K562 (cell line): ENCODE data around the gene BCL7C. TPM values are rescaled to one million over a fixed set of nuclear protein-coding genes. Genes with fewer than 3 reads are reported as not detected.

Experiments
- ATAC-seq: fragments of 200-7000 bp; cut with Tn5 transposase; 3 replicates; pipeline ENCODE4 v1.9.1; 2020; ENCODE audit warnings: moderate library complexity
- BruUV-seq: library from RNA; stranded (reverse); fragments of 400-500 nt; replicated peaks from 2 replicates; lab custom pipeline; 2021; lab: Mats Ljungman, UMichigan
- CTCF ChIA-PET: fragments of 300-600 bp; formaldehyde crosslinking; extraction: SDS; loops from one replicate; lab custom pipeline; 2021; ENCODE audit warnings: low intra/inter-chr PET ratio; lab: Yijun Ruan, JAX
- POLR2A ChIA-PET: fragments of 300-600, 350-650 bp; sonication (Branson Sonifier 250); formaldehyde crosslinking; extraction: SDS; loops from one replicate; lab custom pipeline; 2021; ENCODE audit warnings: antibody characterized with exemption, inconsistent platforms; lab: Yijun Ruan, JAX
- DNase-seq, 4 experiments: peaks; one replicate each; pipeline versions ENCODE4 v3.0.0 to v3.0.0-alpha.2; 2011 to 2018; ENCODE audit warnings: low spot score in 3 of 4, mixed read lengths in 3 of 4; ENCODE audit errors: extremely low read depth in 1 of 4
- FAIRE-seq: peaks from 2 replicates; lab custom pipeline; 2011; peaks lifted over from hg19 to GRCh38; lab: Jason Lieb, UNC
- H2AFZ ChIP-seq: 2 replicates; pipeline ENCODE4 v1.6.0; 2011; ENCODE audit warnings: low read depth, low read length, control low read depth, inconsistent platforms
- H3K27ac ChIP-seq: fragments of 200-600 bp; 3 replicates; pipeline ENCODE4 v1.8.0; 2011; ENCODE audit warnings: low read depth, mild to moderate bottlenecking, control low read depth, inconsistent platforms, low read length, moderate library complexity, mixed read lengths; ENCODE audit errors: extremely low read depth
- H3K27me3 ChIP-seq, 2 experiments: fragments of 300-600 bp in 1 of 2; 2 replicates in 1 of 2; 3 replicates in 1 of 2; pipeline versions ENCODE4 v1.6.0 to v1.8.0; 2011; ENCODE audit warnings: inconsistent platforms in 2 of 2, low read length in 2 of 2, mild to moderate bottlenecking in 1 of 2, mixed read lengths in 1 of 2, moderate library complexity in 1 of 2; ENCODE audit not compliant: control insufficient read depth in 2 of 2, insufficient read depth in 2 of 2
- H3K36me3 ChIP-seq: fragments of 300-600 bp; 3 replicates; pipeline ENCODE4 v1.8.0; 2011; ENCODE audit warnings: mild to moderate bottlenecking, low read length, inconsistent platforms; ENCODE audit not compliant: control insufficient read depth, insufficient read depth
- H3K4me1 ChIP-seq, 2 experiments: fragments of 200-600 bp in 1 of 2; replicated peaks in 1 of 2; 2 replicates in 1 of 2; 3 replicates in 1 of 2; pipeline versions ENCODE4 v1.5.1 to v1.8.0; 2011; ENCODE audit warnings: inconsistent platforms in 2 of 2, low read length in 2 of 2, mild to moderate bottlenecking in 1 of 2, mixed read lengths in 1 of 2, moderate library complexity in 1 of 2; ENCODE audit not compliant: control insufficient read depth in 2 of 2, insufficient read depth in 2 of 2
- H3K4me2 ChIP-seq: 2 replicates; pipeline ENCODE4 v1.6.1; 2011; ENCODE audit warnings: low read length, control low read depth, inconsistent platforms, mixed read lengths; ENCODE audit not compliant: insufficient read depth
- H3K4me3 ChIP-seq: fragments of 200-600 bp; sonication (generic), shearing (Covaris generic); 2 replicates; pipeline ENCODE4 v1.5.1; 2016; ENCODE audit warnings: control low read depth, inconsistent platforms
- H3K79me2 ChIP-seq: fragments of 200-600 bp; 3 replicates; pipeline ENCODE4 v1.8.0; 2011; ENCODE audit warnings: low read length, inconsistent platforms; ENCODE audit not compliant: control insufficient read depth, insufficient read depth
- H3K9ac ChIP-seq, 2 experiments: 2 replicates each; pipeline versions ENCODE4 v1.6.0 to v1.6.1; 2011; ENCODE audit warnings: low read depth in 2 of 2, low read length in 2 of 2, control low read depth in 1 of 2, inconsistent platforms in 1 of 2, mild to moderate bottlenecking in 1 of 2, mixed read lengths in 1 of 2; ENCODE audit not compliant: insufficient read depth in 1 of 2
- H3K9me1 ChIP-seq: one replicate; pipeline ENCODE4 v1.6.0; 2011; ENCODE audit warnings: inconsistent platforms, mild to moderate bottlenecking, low read length, moderate library complexity; ENCODE audit not compliant: control insufficient read depth, insufficient read depth
- H3K9me3 ChIP-seq: replicated peaks from 2 replicates; pipeline ENCODE4 v1.5.1; 2011; ENCODE audit warnings: low read depth, low read length, inconsistent platforms; ENCODE audit not compliant: control insufficient read depth, insufficient read depth
- H4K20me1 ChIP-seq: replicated peaks from 2 replicates; pipeline ENCODE4 v1.6.1; 2011; ENCODE audit warnings: low read length, inconsistent platforms, mixed read lengths; ENCODE audit not compliant: control insufficient read depth, insufficient read depth
- ZC3H4 ChIP-seq: sonication (generic); formaldehyde crosslinking; IDR thresholded peaks from 2 replicates; pipeline ENCODE4 v1.9.0; 2021; ENCODE audit warnings: missing genetic modification reagents, borderline replicate concordance
- ZMIZ1 ChIP-seq, 2 experiments: fragments of 150-350 bp in 1 of 2; IDR thresholded peaks; 2 replicates each; pipeline ENCODE4 v1.6.1; 2012 to 2016; ENCODE audit warnings: low read depth in 2 of 2, low read length in 2 of 2, mild to moderate bottlenecking in 1 of 2, moderate library complexity in 1 of 2
- ZNF318 ChIP-seq, 2 experiments: fragments of 450-650 bp; IDR thresholded peaks; 2 replicates each; pipeline ENCODE4 v1.6.1; 2016; ENCODE audit warnings: mild to moderate bottlenecking in 2 of 2, borderline replicate concordance in 1 of 2, low read depth in 1 of 2, moderate library complexity in 1 of 2
- ZNF644 ChIP-seq: fragments of 200-800 bp; sonication (Bioruptor generic); IDR thresholded peaks from 2 replicates; pipeline ENCODE4 v1.6.1; 2016; ENCODE audit warnings: low read depth, missing genetic modification characterization, missing compliant biosample characterization
- WGBS: fragments of 100-300 bp; shearing (Covaris generic); methylation state at CpG from one replicate; pipeline ENCODE4 v1.1.6; 2016; ENCODE audit warnings: low coverage, mixed read lengths; ENCODE audit not compliant: insufficient coverage; ENCODE audit errors: missing lambda C conversion rate; 5-methylcytosine and 5-hydroxymethylcytosine counted together
- in situ Hi-C: fragments of 300-500 bp; cut with MboI; formaldehyde crosslinking; loops from 4 replicates; pipeline ENCODE4 v1.15.0; 2018; ENCODE audit warnings: inconsistent platforms, mixed read lengths
- intact Hi-C: fragments of 100-400 bp; cut with micrococcal nuclease; formaldehyde crosslinking; loops from 2 replicates; pipeline ENCODE4 v1.14.2; 2022
- polyA plus RNA-seq, 8 experiments: library from polyadenylated mRNA; depleted of rRNA in 4 of 8; stranded (reverse) in 5 of 8; unstranded in 3 of 8; fragments of >200 nt; fragmentation: Nextera tagmentation in 2 of 8; fragmentation: Illumina TruSeq in 1 of 8; extraction: Ambion mirVana in 2 of 8; extraction: Trizol in 1 of 8; gene quantifications; 2 replicates each; pipeline versions ENCODE4 v1.2.1 to v1.2.3, GENCODE V29; 2011 to 2014; ENCODE audit warnings: inconsistent platforms in 1 of 8, missing spikeins in 1 of 8
- total RNA-seq, 7 experiments: library from RNA; depleted of rRNA in 6 of 7; stranded (reverse); fragments of >200 nt in 6 of 7; fragmentation: Illumina TruSeq in 2 of 7; extraction: Trizol in 2 of 7; gene quantifications; 2 replicates each; pipeline versions ENCODE4 v1.2.1 to v1.2.3, GENCODE V29; 2011 to 2021; ENCODE audit warnings: low replicate concordance in 1 of 7

Gene BCL7C
- total and polyA plus RNA-seq, 9 of the 15 experiments (the other 6 are each of a cell fraction or from before 2014, with no cell fraction given), result 1.7 to 85.8 (median 19.6) TPM

GRCh38 chr16:30874821-30875717 is 18.8 kb downstream of the BCL7C start (continued):
- no peak; the same call in 1 of the 2 replicates for TF ChIP-seq ZNF644 (tag)

- H3K27ac ChIP-seq, result peak overlapping the region; percentile 88
- intact Hi-C loops (loop anchor here (2.0 kb wide), 1 partner anchor 20 kb away; the partner anchor contains the start of gene BCL7C), in situ Hi-C loops (no loop called here)
- no peaks in the 10 kb centered on the region for H3K9me1 ChIP-seq
- peak; percentile 29 for FAIRE-seq
- peak overlapping the region; percentile 80 for H3K4me2 ChIP-seq
- peak overlapping the region; percentile 92 for H2AFZ ChIP-seq
- no TSS peak for BruUV-seq
- POLR2A ChIA-PET, result interaction anchor here (0.6 to 3.0 kb wide), 12 partner anchors 11 to 1084 kb away, joined by 3 to 14 read pairs (median 4); no protein-coding TSS in a partner anchor
- no peaks in the 10 kb centered on the region for H3K9me3 ChIP-seq
- no peaks in the 10 kb centered on the region for H3K27me3 ChIP-seq
- peak in 1 of 4 experiments; percentile 28 for DNase-seq
- CTCF ChIA-PET, result no interaction called here
- no peaks in the 10 kb centered on the region for H4K20me1 ChIP-seq
- H3K4me3 ChIP-seq, result peak overlapping the region; percentile 77
- H3K79me2 ChIP-seq, result peaks cover 20% of the 10 kb centered on the region
- H3K4me1 ChIP-seq, result peaks cover 13 to 36% of the 10 kb centered on the region in 2 experiments
- 17% methylated on average over 22 of the region's 23 CpGs for WGBS
- H3K9ac ChIP-seq, result peak overlapping the region; percentile 76 to 100
- ATAC-seq, result peak; percentile 10
- H3K36me3 ChIP-seq, result peaks cover 16% of the 10 kb centered on the region; the same call in 1 of the 3 replicates
- TF ChIP-seq ZC3H4 (CRISPR knock-in tag), result 0 out of 2 replicates have a peak, but pooled peaks have one; percentile 17
- TF ChIP-seq ZMIZ1 (IDR thresholded peaks at IDR 0.05; ENCODE audit: low read depth in 2 of 2, low read length in 2 of 2), result 0 out of 4 replicates have a peak, but pooled peaks of 1 of the 2 experiments have one; percentile 5
- no peak for TF ChIP-seq ZNF318 (IDR thresholded peaks at IDR 0.05; ENCODE audit: borderline replicate concordance in 1 of 2, low read depth in 1 of 2)
Measured at GRCh38 chr16:30874244-30874820, 19.5 kb downstream of the BCL7C start.
